ENCODE measurements around the gene THEM5. TPM values are rescaled to one million over a fixed set of nuclear protein-coding genes. Genes with fewer than 3 reads are reported as not detected.

THEM5 gene
- total RNA-seq, 1 donor from 2014 or later: 8.4 TPM

DNA sequence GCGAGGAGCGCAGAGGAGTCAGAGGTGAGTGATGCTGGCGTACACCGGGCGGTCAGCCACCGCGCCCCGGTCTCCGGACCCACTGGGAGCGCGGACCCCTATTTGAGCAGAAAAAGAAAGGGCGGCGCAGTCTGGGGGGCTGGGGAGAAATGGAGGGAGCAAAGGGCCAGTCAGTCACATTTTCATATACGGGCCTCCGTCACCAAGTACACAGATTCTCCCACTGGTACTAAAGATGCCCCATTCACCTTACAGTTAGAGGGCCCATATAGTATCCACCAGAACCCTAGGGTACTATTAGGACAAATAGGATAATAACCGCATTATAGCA, 14.5 kb downstream of the THEM5 start:
- DNase-seq: no peak

DNA sequence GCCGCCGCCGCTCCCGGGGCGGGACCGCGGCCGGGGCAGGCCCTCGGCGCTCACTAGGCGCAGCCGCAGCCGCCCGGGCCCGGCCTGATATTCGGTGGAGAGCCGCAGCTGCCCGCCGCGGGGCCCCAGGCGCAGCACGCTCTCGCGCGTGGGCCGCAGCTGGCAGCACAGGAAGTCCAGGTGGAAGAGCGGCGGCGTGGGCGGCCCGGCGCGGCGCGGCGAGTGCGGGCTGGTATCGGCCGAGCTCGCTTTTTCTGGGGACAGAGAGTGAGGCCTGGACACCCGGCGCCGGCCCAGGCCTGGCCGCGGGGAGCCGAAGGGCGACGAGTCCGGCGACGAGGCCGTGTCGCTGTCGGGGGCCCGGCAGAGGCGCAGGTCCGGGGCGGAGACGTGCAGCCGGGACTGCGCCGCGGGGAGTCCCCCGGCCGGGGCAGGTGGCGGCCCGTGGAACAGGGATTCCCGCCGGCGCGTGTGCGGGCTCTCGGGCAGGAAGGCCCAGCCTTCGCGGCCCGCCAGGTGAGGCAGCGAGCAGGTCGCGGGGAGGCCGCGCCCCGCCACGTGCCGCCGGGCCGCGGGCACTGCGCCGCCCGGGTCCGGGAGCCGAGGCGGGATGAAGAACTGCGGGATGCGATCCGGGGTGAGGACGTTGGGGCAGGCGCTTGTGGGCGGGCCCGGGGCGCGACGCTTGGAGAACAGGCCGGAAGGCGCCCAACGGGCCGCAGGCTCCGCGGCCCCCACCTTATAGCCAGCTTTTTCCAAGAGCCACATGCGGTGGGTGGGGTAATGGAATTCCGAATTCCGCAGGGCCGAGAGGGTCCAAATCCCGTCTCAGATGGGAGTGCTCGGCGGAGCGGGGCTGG, 15.1 kb downstream of the THEM5 start:
- DNase-seq: no peak

DNA sequence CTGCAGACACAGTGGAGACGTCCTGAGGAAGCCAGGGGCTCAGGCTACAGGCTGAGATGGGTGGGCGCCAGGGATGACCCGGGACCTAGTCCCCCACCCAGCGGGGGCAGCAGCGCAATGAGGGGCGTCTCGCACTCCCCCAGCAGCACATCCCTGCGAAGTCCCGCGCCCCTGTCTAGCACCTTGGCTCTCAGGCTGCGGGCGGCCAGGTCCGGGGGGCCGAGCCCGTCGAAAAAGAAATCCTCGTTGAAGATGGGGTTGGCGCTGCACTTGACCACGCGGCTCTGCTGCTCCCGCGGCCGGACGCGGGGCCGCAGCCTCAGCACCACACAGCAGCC, 15.7 kb downstream of the THEM5 start:
- no peak for DNase-seq

DNA sequence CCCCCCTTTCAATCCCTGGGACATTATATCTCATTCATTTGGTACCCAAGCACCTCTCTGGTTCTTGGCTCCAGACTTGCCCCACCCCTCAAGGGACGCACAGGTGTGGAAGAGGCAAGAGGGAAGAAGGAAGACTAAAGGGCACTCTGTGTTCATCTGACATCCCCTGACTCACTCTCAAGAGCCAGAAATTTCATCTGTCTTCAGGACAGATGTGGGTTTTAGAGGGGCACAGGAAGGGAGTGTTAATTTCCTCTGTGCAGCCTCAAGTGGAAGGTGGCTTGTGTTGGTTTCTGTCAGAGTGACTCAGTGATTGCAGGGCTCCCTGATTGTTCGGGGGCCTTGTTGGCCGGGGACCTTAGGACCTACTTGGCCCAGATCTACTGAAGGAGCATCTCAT, 16.3 kb downstream of the THEM5 start:
- no peak for DNase-seq

DNA sequence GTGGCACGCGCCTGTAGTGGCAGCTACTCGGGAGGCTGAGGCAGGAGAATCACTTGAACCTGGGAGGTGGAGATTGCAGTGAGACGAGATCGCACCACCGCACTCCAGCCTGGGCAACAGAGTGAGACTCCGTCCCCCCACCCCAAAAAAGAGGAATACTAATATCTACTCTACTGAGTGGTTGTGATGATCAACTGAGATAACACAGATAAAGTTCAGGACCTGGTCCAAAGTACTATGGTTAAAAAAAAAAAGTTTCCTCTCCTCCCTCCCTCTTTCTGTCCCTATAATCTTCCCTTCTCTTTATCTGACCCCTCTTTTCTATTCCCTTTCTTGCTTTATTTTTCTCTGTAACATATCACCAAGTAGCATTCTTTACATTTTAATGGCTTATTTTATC, 17.9 kb downstream of the THEM5 start:
- DNase-seq: no peak

DNA sequence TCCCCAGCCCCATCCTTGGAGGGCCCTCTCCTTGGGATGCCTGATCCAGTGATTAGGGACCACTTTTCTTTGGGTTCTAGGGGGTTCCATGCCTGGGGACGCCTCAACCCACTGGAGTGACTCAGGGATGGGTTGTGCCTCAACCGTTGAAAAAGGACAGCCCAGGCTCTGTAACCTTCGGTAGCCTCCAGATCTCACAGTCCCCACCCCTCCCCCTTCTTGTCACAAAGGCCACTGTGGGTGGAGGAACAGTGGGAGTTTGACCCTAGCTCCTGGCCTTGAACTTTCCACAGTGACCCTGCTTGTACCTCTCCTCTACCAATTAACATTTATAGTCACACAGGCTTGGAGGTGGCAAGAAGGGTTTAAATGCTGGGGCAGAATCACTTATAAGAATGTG, 19.3 kb downstream of the THEM5 start:
- no peak for DNase-seq

DNA sequence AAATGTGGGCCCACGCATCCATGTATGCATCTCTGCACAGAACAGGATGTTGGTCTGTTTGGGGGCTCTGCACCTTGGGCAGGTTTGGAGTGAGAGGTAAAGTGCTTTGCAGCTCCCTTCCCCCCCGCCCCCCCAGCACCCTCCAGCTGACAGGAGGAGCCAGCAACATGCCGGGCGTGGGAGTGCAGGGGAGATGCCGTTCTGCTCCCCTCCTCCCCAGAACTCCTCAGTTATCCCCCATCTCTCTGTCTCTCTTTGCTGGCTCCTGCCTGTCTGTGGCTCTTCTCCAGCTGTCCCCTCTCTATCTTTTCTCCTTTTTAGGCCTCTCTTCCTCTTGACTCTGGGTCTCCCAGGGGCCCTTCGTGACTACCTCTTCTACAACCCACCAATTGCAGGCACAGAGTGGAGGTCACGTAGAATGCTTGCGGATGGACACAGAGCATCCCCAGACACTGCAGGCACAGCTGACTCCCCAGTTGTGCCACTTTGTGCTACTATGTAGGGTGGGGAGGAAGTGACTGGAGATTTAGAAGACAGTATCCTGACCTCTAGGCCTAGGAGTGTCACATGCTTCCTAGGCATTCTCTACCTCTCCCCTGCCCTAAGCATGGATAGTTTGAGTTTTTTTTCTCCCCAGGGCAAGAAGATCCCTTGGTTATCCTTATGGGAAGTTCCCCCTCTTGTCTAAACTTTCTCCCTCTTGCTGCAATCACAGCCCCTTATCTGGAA, 20.2 kb downstream of the THEM5 start:
- no peak for DNase-seq

DNA sequence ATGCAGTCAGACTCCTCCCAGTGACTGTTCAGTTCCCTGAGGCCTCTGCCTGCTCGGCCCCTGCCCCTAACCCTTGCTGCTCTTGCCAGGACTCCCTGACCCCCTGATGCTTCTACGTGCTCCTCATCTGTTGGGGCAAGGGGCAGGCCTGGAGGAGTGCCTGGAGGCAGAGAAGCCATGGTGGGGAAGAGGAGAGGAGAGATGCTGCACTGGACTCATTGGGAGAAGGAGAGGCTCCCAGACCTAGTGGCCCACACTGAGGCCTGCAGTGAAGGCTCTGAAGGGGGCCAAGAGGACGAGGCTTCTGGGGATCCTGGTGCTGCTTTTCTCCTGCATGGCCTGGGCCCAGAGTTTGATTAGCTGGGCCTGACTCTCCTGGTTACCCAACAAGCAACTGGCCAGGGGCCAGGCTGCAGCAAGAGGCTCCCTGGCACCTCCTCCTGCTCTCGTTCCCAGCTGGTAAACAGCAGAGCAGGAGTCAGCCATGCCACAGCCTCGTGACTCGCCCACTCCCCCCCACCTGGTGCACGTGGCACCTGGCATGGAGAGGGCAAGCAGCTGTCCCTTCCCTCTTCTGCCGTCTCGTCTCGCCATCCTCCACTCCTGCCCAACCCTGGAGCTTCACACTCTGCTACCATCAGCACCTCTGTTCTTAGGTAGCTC, 21.1 kb downstream of the THEM5 start:
- no peak for DNase-seq

DNA sequence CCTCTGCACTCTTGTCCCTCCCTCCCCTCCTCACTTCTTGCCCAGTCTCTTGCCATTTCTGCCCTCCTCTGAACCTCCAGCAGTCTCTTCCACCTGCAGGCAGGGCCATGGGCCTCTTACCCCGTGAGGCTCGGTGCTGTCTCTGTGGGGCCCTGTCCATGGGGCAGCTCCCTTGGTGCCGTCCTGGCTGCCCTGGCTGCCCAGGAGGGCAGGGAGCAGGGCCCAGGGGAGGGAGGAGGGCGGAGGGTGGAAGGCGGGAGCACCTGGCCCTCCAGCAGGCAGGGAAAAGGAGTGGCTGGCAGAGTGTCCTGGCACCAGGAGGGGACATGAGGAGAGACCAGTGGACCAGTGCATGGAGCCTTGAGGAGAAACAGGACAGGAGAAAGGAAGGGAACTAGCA, 21.9 kb downstream of the THEM5 start, which contains the start of gene RORC:
TSS of gene RORC (minus strand) at position 198 of the 400 bp plus-strand sequence. CDS start at position 160, 38 bp downstream.
- DNase-seq: no peak

DNA sequence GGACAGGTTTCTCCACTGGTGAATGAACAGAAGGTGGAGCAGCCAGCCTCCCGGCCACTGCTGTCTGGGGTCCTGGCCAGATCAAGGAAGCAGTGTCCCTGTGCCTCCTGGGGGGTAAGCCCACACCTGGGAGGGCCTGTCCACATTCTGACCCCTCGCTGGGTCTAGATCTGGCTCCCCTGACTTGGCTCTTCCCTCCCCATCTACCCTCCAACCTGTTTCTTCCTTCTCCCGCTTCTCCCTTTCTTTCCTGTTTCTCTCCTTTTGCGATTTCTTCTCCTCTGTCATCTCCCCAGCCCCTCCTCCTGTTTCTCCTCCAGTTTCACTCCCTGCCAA, 22.3 kb downstream of the THEM5 start:
- DNase-seq: no peak

DNA sequence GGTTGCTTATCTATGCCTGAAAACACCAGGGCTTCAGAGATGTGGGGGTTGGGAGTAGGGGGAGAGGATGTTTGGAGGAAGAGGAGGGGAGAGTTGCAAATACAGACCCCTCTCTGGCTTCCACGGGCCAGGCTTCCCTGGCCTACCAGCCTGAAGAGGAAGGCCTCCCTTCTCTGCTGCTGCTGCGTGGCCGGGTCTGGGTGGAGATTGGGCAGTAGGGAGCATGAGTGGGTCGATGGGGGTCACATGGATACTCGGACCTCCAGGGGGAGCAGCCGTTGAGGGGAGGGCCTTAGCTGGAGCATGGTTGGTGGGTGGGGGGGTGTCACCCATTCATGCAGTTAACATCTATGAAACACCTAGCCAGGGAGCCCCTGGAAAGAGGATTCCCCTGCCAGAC, 23.5 kb downstream of the THEM5 start:
- no peak for DNase-seq

DNA sequence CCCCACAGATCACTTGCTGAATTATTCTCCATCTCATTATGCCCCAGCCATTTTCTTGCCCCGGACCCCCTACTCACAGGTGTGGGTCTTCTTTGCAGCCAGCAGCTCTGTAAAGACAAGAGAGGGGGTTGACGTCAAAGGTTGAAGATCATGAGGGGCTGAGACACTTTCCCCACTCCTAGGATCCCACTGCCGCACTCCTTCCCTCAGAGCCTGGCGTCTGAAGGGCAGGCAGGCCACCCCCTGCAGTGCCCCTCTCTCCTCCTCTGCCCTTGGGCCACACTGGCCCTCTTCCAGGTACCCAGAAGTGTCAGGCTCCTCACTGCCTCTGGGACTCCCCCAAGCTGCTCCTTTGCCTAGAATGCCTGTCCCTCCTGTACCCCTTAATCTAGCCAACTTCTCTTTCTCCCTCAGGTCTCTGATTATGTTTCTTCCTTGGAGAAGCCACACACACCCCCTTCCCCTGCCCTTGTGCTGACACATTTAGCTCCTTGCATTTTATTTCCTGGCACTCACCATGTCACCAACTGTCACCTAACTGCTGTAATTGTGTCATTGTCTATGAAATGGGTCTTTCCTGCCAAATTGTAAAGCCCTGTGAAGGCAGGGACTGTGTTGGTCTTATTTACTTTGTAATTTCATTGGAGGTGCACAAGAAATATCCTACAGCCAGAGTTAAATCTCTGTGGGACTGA, 24.0 kb downstream of the THEM5 start:
- DNase-seq: no peak

DNA sequence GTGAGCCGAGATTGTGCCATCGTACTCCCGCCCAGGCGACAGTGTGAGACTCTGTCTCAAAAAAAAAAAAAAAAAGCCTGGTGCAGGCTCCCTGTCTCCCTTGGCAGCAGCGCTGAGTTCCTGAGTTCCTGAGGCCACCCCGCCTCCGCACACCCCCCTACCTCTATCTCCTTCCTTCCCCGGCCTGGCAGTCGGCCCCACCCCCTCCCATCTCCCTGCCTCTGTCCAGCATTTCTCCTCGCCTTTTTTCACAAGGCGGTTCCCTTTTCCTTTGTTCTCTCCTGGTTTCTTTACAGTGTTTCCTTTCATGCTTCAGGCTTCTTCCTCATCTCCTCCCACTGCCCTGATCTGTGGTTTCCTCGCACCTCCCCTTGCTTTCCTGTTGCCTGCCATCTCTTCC, 24.6 kb downstream of the THEM5 start:
- DNase-seq: no peak

DNA sequence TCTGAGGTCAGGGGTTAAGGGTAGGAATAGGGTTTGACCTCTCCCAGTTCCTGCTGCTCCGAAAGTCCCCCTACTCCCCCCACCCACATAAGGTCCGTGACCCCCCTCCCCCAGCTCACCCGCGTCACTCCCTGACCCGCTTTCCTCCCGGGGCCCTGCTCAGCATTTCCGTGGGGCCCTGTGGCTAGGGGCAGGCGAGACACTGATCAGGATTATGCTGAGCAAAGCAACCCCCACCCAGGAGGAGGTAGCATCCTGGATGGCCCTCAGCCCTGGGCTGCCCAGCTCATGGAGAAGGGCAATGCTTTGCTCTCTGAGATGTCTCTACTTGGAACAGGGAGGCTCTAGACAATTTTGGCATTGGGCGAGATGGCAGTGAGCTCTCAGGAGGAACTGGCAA, 25.7 kb downstream of the THEM5 start:
- no peak for DNase-seq

DNA sequence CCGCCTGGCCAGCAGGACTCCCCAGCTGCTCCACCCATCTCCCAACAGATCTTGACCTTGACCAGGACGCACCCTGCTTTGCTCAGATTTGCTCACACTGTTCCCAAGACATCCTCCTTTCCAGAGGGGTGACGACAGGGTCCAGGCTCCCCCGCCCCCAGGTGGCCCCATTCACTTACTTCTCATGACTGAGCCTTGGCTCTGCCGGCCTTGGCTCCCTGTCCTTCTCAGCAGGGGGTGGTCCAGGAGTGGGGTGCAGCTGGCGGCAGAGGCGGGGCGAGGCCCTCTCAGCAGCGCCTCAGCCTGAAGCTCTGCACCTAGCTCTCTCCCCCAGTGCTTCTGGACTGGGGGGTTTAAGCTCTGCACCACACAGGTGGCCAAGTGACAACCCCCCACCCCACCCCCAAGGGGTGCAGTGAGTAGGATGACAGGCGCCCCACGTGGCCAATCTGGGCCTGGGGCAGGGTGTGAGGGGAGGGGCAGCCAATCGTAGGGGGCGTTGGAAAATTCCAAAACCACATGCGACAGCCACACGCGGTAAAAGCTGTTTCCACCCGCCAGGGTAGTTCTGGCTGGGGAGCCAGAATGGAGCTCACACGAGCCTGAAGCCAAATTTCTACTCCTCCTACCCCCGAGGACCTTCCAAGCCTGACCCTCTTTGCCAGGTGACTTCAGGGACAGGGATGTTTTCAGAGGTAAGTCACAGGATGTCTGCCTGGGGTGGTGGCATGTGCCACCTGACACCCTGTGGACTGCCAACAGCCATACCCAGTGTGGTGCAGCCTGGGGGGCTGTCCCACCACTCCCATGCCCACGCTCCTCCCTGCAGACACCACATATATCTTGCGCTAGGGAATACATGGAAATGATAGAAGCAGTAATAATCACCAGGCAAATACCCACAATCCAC, 27.5 kb downstream of the THEM5 start:
- DNase-seq: no peak

DNA sequence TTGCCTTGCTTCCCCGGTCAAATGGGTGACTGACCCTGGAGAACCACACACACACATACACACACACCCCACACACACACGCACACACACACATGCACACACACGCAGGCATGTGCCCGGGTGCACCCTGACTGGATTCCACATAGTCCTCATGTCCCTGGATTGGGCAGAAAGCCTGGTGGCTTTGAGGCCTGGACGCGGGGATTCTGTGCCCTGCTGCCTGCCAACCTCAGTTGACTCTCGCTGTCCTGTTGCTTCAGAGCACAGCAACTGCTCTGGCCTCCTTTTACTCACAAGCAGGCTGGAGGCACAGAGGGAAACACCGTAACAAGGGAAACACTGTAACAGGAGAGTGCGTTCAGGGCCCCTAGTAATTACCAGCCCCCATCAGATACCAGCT, 28.3 kb downstream of the THEM5 start:
- no peak for DNase-seq

DNA sequence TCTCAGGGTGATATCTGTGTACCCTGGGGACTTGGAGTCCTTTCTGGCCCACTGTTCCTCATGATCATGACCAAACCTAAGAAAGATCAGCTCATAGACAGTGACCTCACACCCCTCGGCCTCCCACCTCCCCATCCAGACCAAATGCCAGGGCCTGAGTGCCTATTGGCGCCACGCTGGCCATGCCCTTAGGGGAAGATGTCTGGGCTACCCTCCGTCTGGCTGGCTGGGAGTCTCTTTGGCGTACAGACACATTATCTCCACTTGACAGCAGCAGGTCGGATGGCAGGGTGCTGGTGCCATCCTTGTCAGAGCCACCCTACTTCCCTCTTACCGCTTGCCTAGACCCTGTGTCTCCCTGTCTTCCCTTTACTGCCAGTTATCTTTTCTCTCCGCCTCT, 30.3 kb downstream of the THEM5 start:
- DNase-seq: no peak

DNA sequence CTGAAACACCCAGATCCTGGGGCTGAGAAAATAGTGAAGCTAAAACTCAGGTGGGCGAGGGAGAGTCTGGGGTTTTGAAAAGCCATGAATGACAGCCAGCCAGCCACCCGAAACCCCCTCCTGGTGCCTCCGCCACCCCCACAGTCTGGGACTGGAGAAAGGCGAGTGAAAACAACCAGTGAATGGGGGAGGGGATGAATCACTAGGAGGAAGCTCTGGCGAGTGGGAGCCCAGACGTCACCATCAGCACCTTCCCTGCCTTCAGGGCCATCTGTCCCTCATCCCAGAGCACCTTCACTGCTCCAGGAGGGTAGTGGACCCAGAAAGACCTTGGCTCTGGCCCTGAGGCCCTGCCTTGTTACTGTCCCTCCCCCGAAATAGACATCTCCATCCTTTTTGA, 31.1 kb downstream of the THEM5 start:
- no peak for DNase-seq

DNA sequence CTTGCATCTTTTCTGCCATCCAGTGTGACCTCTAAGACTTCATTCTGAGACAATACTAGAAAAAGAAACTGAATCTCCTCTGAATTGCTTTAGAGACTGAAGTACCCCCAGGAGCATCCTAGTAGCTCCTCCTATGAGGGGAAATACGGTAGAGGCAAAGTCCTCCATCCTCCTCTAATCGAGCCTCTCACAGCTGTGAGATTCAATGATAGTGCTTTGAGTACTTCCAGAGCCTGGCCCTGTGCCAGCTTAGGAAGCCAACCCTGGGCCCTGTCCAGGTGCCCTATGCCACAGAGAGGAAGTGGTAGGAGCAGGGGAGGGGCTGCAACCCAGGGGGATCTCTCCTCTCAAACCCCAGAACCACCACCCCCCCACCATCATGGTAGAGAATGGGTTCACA, 32.6 kb downstream of the THEM5 start:
- no peak for DNase-seq

DNA sequence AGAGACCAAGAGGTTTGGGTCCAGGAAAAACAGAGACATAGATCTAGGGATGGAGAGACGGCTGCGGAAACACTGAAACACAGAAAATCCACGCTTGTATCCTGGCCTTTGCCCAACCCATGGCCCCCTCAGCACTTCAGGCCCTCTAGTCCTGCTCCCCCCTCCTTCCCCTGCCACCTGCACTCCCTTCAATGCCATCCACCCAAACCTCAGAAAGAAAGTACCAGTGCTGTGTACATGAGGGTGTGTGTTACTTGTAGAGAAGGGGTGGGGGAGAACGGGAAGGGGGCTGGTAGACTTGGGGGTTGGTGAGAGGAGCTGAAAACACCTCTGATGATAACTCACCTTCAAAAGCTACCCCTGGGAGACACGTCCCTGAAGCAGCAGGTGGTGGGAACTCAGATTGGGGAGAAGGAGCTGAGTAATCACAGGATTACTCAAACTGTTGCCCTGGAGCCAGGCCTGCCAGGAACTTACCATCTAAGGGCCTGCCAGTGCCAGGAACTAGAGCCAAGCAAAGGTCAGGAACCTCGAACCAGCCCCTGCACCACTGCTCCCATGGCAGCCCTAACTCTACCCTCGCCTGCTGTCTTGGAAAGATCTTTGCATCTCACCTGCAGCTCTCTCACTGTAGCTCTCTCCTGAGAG, 33.4 kb downstream of the THEM5 start:
- no peak for DNase-seq

DNA sequence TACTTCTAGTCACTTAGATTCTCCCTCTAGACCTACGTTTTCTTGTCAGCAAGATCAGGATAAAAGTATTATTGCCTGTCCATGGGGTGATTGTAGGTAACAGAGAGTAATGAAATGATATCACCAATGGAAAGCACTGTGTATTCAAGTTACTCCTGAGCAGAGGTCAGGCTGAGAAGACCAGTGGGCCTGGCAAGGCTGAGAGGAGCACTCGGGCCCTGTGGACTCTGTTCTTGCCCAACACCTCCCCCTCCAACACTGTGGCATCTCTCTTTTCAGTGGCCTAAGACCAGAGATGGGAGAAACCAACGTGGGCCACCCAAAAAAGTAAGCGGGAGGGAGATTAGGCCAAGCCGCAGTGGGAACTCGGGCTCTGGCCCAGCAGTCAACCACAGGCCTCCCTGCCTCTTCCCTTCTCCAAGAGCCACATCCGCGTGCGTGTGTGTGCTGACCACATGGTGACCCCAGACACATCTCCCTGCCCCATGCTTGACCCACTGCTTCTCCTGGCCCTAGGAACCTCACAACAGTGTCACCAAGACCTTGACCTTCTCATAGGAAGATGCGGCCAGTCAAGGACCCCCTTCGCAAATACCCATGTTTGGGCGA, 34.2 kb downstream of the THEM5 start:
- DNase-seq: no peak

Data from skin of body (tissue), 2 donors.